OCI-LY1 (cell line): Measurements from ENCODE around the gene DUSP22.
"Not testable (repeated sequence)": the region's sequence is repeated elsewhere in the genome, so short reads cannot be mapped to it uniquely, and the experiment has no call there.

ENCODE experiments used
- EZH2 ChIP-seq: fragments of 200-600 bp; sonication (generic), shearing (Covaris generic); IDR thresholded peaks from 2 replicates; pipeline ENCODE4 v1.8.0; 2017; ENCODE audit warnings: borderline replicate concordance, mixed run types, mild to moderate bottlenecking, antibody characterized with exemption, low read length, moderate library complexity, mixed read lengths
- TF ChIP-seq, protein P1 (sequence below): fragments of 200-600 bp; sonication (generic), shearing (Covaris generic); IDR thresholded peaks from 2 replicates; pipeline ENCODE4 v1.5.1; 2017; ENCODE audit warnings: mild to moderate bottlenecking, antibody characterized with exemption, low read length, moderate library complexity, mixed read lengths

DNA sequence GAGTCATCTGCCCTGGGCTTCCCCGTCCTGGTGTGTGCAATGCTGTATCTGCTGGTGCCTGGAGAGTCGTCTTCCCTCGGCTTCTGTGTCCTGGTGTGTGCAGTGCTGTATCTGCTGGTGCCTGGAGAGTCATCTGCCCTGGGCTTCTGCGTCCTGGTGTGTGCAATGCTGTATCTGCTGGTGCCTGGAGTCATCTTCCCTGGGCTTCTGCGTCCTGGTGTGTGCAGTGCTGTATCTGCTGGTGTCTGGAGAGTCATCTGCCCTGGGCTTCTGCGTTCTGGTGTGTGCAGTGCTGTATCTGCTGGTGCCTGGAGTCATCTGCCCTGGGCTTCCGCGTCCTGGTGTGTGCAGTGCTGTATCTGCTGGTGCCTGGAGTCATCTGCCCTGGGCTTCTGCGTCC lies 33.8 kb downstream of the DUSP22 start:
- TF ChIP-seq, protein P1, sequence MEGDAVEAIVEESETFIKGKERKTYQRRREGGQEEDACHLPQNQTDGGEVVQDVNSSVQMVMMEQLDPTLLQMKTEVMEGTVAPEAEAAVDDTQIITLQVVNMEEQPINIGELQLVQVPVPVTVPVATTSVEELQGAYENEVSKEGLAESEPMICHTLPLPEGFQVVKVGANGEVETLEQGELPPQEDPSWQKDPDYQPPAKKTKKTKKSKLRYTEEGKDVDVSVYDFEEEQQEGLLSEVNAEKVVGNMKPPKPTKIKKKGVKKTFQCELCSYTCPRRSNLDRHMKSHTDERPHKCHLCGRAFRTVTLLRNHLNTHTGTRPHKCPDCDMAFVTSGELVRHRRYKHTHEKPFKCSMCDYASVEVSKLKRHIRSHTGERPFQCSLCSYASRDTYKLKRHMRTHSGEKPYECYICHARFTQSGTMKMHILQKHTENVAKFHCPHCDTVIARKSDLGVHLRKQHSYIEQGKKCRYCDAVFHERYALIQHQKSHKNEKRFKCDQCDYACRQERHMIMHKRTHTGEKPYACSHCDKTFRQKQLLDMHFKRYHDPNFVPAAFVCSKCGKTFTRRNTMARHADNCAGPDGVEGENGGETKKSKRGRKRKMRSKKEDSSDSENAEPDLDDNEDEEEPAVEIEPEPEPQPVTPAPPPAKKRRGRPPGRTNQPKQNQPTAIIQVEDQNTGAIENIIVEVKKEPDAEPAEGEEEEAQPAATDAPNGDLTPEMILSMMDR, result not testable (repeated sequence)
- not testable (repeated sequence) for TF ChIP-seq EZH2
